Panc1 (cell line): ENCODE data around the gene CD96. TPM values are rescaled to one million over a fixed set of nuclear protein-coding genes. Genes with fewer than 3 reads are reported as not detected.
A peak's percentile ranks its signal among the peaks of the same experiment; 100 is the strongest.

Source experiments
- ATAC-seq: fragments of 200-7000 bp; cut with Tn5 transposase; 2 replicates; pipeline ENCODE4 v1.9.1; 2020; ENCODE audit warnings: mild to moderate bottlenecking, moderate library complexity
- BruUV-seq: library from RNA; stranded (reverse); fragments of 400-500 nt; replicated peaks from 2 replicates; lab custom pipeline; 2021; lab: Mats Ljungman, UMichigan
- CTCF ChIA-PET: fragments of 300-600 bp; sonication (Branson Sonifier 250); formaldehyde crosslinking; loops from one replicate; lab custom pipeline; 2022; ENCODE audit warnings: antibody characterized with exemption; lab: Charles Lee
- POLR2A ChIA-PET: fragments of 300-600 bp; sonication (Branson Sonifier 250); formaldehyde crosslinking; loops from one replicate; lab custom pipeline; 2022; ENCODE audit warnings: antibody characterized with exemption; lab: Charles Lee
- DNase-seq: peaks from one replicate; pipeline ENCODE4 v3.0.0-alpha.2; 2010; ENCODE audit warnings: low read depth, low spot score
- H3K27ac ChIP-seq: 2 replicates; pipeline ENCODE4 v1.5.1; 2011; ENCODE audit warnings: mild to moderate bottlenecking, low read length, inconsistent platforms
- H3K27me3 ChIP-seq: fragments of 200-500 bp; sonication (Bioruptor generic); 2 replicates; pipeline ENCODE4 v1.6.0; 2014; ENCODE audit warnings: low read length, inconsistent platforms; ENCODE audit not compliant: control insufficient read depth, insufficient read depth
- H3K36me3 ChIP-seq: fragments of 200-500 bp; sonication (Bioruptor generic); 2 replicates; pipeline ENCODE4 v1.5.1; 2014; ENCODE audit warnings: inconsistent platforms, mild to moderate bottlenecking, low read length, moderate library complexity; ENCODE audit not compliant: control insufficient read depth, insufficient read depth
- H3K4me1 ChIP-seq: 2 replicates; pipeline ENCODE4 v1.5.1; 2011; ENCODE audit warnings: inconsistent platforms, mild to moderate bottlenecking, low read length, moderate library complexity; ENCODE audit not compliant: control insufficient read depth, insufficient read depth
- H3K4me3 ChIP-seq, 2 experiments: 2 replicates each; pipeline ENCODE4 v1.5.1; 2011 to 2012; ENCODE audit warnings: low read depth in 2 of 2, low read length in 2 of 2, mild to moderate bottlenecking in 2 of 2, inconsistent platforms in 1 of 2, moderate library complexity in 1 of 2
- H3K9me3 ChIP-seq: fragments of 200-500 bp; sonication (Bioruptor generic); 2 replicates; pipeline ENCODE4 v1.5.1; 2014; ENCODE audit warnings: low read depth, mild to moderate bottlenecking, inconsistent platforms, low read length, moderate library complexity; ENCODE audit not compliant: control insufficient read depth, insufficient read depth
- CTCF ChIP-seq: fragments of 450-650 bp; IDR thresholded peaks from 2 replicates; pipeline ENCODE4 v1.5.1; 2017; ENCODE audit warnings: mild to moderate bottlenecking
- POLR2AphosphoS5 ChIP-seq: IDR thresholded peaks from 2 replicates; pipeline ENCODE4 v1.6.1; 2012; ENCODE audit warnings: mild to moderate bottlenecking, low read depth, low read length, moderate library complexity
- REST ChIP-seq, 2 experiments: IDR thresholded peaks; 2 replicates each; pipeline ENCODE4 v1.6.1; 2011 to 2012; ENCODE audit warnings: low read depth in 2 of 2, control low read depth in 1 of 2, low read length in 1 of 2, mild to moderate bottlenecking in 1 of 2, moderate library complexity in 1 of 2; ENCODE audit not compliant: insufficient read depth in 1 of 2
- SIN3A ChIP-seq: IDR thresholded peaks from 2 replicates; pipeline ENCODE4 v1.6.1; 2012; ENCODE audit warnings: low read depth, mild to moderate bottlenecking, low read length, moderate library complexity, borderline replicate concordance; ENCODE audit not compliant: insufficient read depth
- TCF7L2 ChIP-seq: IDR thresholded peaks from 2 replicates; pipeline ENCODE4 v1.6.1; 2011; ENCODE audit warnings: mild to moderate bottlenecking, low read depth, low read length, inconsistent platforms
- in situ Hi-C: cut with HindIII; loops from 2 replicates; pipeline ENCODE4 v1.10.0; 2016; ENCODE audit warnings: low sequenced_read_pairs, low pct_unique_long_range_greater_than_20kb
- intact Hi-C: fragments of 100-400 bp; cut with micrococcal nuclease; formaldehyde crosslinking; loops from one replicate; pipeline ENCODE4 v1.10.0; 2022; ENCODE audit not compliant: unreplicated experiment
- total RNA-seq: library from RNA; stranded (reverse); gene quantifications from one replicate; pipeline ENCODE4 v1.2.1, GENCODE V29; 2021; ENCODE audit not compliant: unreplicated experiment

The CD96 gene
- total RNA-seq, 1 experiment from 2014 or later = not detected

GRCh38 chr3:111539351-111540331 is 2.4 kb upstream of the CD96 start:
- BruUV-seq = no TSS peak
- H3K4me3 ChIP-seq = no peak overlapping the region
- POLR2A ChIA-PET = no interaction called here

GRCh38 chr3:111541391-111541790 is 606 bp upstream of the CD96 start:
- no peak for TF ChIP-seq POLR2AphosphoS5
- no peak for TF ChIP-seq SIN3A
- TF ChIP-seq TCF7L2 = no peak
- no peak for TF ChIP-seq CTCF
- no peak for TF ChIP-seq REST (IDR thresholded peaks at IDR 0.05; ENCODE audit: insufficient read depth in 1 of 2, low read depth in 2 of 2, low read length in 1 of 2)
- in situ Hi-C loops (no loop called here), intact Hi-C loops (no loop called here)
- Histone ChIP-seq H3K4me3 (no peak overlapping the region), H3K36me3 (no peaks in the 10 kb centered on the region), H3K27ac (no peak overlapping the region), H3K27me3 (no peaks in the 10 kb centered on the region), H3K9me3 (no peaks in the 10 kb centered on the region), H3K4me1 (no peaks in the 10 kb centered on the region)
- ChIA-PET CTCF (no interaction called here), POLR2A (no interaction called here)
- no TSS peak for BruUV-seq
- ATAC-seq (no peak), DNase-seq (no peak)

More at GRCh38 chr3:111539351-111540331, 2.4 kb upstream of the CD96 start:
- Histone ChIP-seq H3K36me3 (no peaks in the 10 kb centered on the region), H3K27ac (no peak overlapping the region), H3K9me3 (no peaks in the 10 kb centered on the region), H3K4me1 (no peaks in the 10 kb centered on the region), H3K27me3 (no peaks in the 10 kb centered on the region)
- DNase-seq (peak; percentile 8), ATAC-seq (peak; percentile 84)
- in situ Hi-C loops (no loop called here), intact Hi-C loops (no loop called here)
- CTCF ChIA-PET = no interaction called here
- no peak for TF ChIP-seq POLR2AphosphoS5
- TF ChIP-seq CTCF = peak; percentile 71
